Hypothalamus (tissue), 51 donors: ENCODE measurements around the gene ADARB1.

Experiments used
- DNase-seq, 51 donors: peaks; one replicate each; lab custom pipeline; 2025; lab: John Stamatoyannopoulos, UW

The ADARB1 gene

GRCh38 chr21:45220714-45221490 is 146.5 kb downstream of the ADARB1 start:
- DNase-seq = no peak

DNA sequence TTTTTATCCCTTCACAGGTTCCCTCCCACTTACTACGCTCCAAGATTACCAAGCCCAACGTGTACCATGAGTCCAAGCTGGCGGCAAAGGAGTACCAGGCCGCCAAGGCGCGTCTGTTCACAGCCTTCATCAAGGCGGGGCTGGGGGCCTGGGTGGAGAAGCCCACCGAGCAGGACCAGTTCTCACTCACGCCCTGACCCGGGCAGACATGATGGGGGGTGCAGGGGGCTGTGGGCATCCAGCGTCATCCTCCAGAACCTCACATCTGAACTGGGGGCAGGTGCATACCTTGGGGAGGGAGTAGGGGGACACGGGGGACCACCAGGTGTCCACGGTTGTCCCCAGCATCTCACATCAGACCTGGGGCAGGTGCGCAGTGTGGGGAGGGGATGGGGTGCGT is 147.6 kb downstream of the ADARB1 start:
- DNase-seq = no peak

- no peak for DNase-seq
Measured at GRCh38 chr21:45223236-45224185, 149.1 kb downstream of the ADARB1 start.

DNA sequence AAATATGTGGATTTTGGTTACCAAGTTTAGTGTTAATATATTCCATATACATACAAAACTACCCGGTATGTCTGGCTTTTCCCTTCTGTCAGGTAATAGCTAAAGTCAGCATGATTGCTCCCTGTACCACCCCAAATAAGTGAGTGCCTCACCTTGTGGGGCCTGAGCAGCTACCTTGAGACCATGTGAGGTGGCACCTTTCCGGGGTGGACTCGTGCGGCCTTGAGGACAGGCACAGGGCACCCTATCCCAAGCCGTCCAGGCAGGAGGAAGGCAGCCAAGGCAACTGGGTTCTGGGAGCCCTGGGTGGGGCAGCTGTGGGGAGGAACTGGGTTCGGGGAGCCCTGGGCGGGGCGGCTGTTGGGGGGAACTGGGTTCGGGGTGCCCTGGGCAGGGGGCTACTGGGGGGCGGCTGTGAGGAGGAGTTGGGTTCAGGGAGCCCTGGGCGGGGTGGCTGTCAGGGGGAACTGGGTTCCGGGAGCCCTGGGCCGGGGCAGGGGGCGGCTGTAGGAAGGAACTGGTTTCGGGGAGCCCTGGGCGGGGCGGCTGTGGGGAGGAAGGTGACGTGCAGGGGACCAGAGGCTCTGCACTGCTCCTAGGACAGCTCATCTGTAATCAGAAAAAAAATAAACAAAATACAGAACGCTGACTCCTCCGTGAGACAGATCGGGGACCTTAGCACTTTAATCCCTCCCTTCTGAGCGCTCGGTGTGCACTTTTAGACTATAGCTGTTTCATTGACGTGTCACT is 150.0 kb downstream of the ADARB1 start:
- DNase-seq = no peak

DNA sequence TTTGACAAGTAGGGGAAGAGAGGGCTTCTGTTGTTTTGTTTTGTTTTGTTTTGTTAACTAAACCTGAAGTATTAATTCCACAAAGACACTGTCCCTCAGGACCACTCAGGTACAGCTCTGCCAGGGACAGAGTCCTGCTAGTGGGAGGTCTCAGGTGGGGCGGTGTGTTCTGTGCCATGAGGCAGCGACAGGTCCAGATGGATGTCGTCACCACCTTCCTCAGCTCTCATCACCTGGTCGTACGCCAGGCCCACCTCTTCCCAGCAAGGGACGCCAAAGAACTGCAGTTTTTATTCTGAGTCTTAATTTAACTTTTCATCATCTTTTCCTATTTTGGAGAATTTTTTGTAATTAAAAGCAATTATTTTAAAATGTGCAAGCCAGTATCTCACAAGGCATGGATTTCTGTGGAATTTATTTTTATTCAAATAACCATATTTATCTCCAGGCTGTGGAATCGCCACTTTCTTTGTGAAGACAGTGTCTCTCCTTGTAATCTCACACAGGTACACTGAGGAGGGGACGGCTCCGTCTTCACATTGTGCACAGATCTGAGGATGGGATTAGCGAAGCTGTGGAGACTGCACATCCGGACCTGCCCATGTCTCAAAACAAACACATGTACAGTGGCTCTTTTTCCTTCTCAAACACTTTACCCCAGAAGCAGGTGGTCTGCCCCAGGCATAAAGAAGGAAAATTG is 150.8 kb downstream of the ADARB1 start:
- DNase-seq = no peak

DNA sequence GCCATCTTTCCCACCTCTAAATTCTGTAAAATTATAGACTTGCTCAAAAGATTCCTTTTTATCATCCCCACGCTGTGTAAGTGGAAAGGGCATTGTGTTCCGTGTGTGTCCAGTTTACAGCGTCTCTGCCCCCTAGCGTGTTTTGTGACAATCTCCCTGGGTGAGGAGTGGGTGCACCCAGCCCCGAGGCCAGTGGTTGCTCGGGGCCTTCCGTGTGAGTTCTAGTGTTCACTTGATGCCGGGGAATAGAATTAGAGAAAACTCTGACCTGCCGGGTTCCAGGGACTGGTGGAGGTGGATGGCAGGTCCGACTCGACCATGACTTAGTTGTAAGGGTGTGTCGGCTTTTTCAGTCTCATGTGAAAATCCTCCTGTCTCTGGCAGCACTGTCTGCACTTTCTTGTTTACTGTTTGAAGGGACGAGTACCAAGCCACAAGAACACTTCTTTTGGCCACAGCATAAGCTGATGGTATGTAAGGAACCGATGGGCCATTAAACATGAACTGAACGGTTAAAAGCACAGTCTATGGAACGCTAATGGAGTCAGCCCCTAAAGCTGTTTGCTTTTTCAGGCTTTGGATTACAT is 151.5 kb downstream of the ADARB1 start:
- no peak for DNase-seq

GRCh38 chr21:45226540-45227326 is 152.4 kb downstream of the ADARB1 start:
- no peak for DNase-seq

- no peak for DNase-seq
Measured at GRCh38 chr21:45227735-45228134, 153.4 kb downstream of the ADARB1 start.

DNA sequence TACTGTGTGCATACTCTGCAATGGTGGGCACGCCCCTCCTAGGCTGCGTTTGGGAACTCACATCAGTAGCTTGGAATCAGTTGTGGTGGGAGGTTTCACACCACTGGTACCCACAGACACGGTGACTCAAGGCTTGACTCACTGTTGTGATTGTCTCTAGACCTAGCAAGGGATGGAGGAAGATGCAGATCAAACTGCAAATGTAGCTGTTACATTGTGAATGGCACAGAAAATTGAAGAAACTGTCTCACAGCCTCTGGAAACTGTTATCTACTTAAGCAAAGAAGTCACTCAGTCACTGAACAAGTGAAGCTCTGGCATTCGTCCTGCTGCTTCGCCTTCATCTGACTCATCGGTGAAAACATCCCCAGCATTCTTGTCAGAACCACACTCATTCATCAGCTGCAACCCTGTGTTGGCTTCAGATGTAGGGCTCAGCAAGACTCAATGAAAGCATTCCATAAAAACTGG is 153.8 kb downstream of the ADARB1 start:
- peak in 4 of 51 donors; percentile 5 to 83 (median 30) for DNase-seq

- DNase-seq = no peak
Measured at GRCh38 chr21:45228656-45229240, 154.4 kb downstream of the ADARB1 start.

DNA sequence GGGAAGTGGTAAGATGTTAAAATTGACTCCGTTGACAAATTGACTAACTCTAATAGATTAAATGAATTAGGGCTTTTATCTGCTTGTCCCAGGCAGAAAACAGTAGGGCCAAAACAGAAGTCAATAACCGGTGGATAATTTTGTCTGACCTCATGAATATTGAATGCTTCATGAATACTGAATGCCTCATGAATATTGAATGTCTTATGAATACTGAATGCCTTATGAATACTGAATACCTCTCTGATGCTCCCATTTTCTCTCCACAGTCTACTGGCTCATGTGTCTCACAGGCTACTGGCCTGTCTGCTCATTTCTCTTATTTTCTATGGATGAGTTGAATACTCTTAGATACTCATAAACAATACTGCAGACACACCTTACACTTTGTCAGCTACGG is 157.3 kb downstream of the ADARB1 start:
- DNase-seq = no peak

- no peak for DNase-seq
Measured at GRCh38 chr21:45234127-45234526, 159.7 kb downstream of the ADARB1 start.

GRCh38 chr21:45234965-45235364 is 160.6 kb downstream of the ADARB1 start:
- DNase-seq = no peak

DNA sequence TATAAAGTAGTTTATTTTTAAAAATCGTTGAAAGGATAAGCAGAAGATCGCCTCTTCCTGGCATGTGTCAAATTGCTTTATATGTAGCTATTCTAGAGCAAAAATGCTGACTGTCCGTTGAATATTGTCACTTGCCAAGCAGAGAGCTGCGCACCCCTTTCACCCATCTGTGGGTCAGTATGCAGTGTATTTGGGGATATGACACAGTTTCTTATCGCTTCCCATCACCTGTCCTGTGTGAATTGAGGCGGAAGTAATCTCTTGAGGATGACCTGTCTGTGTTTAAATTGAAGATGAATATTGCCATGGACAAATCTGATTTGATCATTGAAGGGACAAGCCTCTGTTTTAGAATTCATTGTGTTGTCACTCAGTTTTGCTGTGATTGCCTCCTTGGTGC is 161.1 kb downstream of the ADARB1 start:
- no peak for DNase-seq

DNA sequence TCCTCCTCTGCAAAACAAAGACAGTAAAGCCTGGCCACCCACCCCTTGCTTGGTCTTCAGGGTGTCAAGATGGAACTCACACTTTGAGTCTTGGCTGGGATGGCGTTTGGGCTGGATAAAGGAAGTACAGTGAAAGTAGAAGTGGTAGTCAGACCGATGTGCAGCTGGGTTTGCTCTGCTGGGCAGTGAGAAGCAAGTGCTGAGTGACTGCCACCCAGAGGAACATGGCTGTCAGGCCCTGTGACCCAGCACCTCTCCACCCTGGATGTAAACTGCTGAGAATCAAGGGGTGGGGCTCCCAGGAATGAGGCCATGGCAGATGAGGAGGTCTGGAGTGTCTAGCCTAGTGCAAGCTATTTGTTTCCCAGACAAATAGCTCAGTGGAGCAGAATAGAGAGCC is 162.1 kb downstream of the ADARB1 start:
- no peak for DNase-seq

GRCh38 chr21:45237401-45237800 is 163.0 kb downstream of the ADARB1 start:
- DNase-seq = no peak

DNA sequence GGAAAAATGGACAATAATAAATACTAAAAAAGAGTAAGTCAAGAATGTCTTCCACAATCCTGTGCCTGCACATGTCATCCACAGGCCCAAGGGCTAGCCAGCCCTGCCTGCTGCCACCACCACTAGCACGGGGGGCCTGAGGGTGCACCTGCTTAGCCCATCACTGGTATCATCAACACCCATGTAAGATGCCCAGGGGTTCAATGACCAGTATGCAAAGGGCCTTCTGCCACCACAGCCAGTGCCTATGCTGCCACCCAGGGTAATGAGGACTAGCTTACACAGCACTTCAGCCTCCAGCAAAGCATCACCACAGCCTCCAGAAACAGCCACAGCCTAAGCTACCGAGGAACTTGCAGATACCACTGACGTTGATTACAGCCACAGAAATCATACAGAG is 167.0 kb downstream of the ADARB1 start:
- DNase-seq = no peak

DNA sequence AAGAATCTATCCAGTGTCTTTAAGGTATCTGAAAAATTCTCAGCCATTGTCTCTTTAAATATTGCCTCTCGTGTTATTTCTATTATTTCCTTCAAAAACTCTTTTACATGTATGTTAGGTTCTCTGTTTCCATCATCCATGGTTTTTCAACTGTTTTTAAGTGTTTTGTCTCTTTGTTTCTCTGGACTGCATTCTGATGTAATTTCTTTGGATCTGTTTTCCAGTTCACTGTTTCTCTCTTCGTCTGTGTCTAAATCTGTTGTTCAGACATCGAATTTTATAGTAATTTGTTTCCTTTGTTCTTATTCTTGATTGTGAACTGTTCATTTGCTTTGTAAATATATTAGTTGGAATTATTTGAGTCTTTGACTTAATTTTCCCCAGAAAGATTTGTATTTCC is 169.2 kb downstream of the ADARB1 start:
- no peak for DNase-seq
